Measurements from ENCODE around the gene ECHDC1. TPM values are rescaled to one million over a fixed set of nuclear protein-coding genes. Genes with fewer than 3 reads are reported as not detected.
"Not testable (repeated sequence)": the region's sequence is repeated elsewhere in the genome, so short reads cannot be mapped to it uniquely, and the experiment has no call there.

Gene ECHDC1
- total RNA-seq, 1 donor from 2014 or later, result 47.2 TPM

GRCh38 chr6:127340171-127340570, 3.2 kb downstream of the ECHDC1 start:
- H3K79me2 ChIP-seq (ENCODE audit: insufficient read depth, low read length), result peaks cover 99% of the 10 kb centered on the region
- no peak overlapping the region for H3K27ac ChIP-seq (ENCODE audit: low read depth, low read length)
- H3K9me3 Mint-ChIP-seq (ENCODE audit: unreplicated experiment), result no peaks in the 10 kb centered on the region
- no peak overlapping the region for H3K9ac ChIP-seq (ENCODE audit: low read length)
- peak overlapping the region; percentile 63 for H3K4me3 Mint-ChIP-seq (ENCODE audit: unreplicated experiment)
- no peaks in the 10 kb centered on the region for H3K36me3 ChIP-seq (ENCODE audit: insufficient read depth, low read length)
- DNase-seq (ENCODE audit: low read depth), result no peak
- TF ChIP-seq, protein P1, sequence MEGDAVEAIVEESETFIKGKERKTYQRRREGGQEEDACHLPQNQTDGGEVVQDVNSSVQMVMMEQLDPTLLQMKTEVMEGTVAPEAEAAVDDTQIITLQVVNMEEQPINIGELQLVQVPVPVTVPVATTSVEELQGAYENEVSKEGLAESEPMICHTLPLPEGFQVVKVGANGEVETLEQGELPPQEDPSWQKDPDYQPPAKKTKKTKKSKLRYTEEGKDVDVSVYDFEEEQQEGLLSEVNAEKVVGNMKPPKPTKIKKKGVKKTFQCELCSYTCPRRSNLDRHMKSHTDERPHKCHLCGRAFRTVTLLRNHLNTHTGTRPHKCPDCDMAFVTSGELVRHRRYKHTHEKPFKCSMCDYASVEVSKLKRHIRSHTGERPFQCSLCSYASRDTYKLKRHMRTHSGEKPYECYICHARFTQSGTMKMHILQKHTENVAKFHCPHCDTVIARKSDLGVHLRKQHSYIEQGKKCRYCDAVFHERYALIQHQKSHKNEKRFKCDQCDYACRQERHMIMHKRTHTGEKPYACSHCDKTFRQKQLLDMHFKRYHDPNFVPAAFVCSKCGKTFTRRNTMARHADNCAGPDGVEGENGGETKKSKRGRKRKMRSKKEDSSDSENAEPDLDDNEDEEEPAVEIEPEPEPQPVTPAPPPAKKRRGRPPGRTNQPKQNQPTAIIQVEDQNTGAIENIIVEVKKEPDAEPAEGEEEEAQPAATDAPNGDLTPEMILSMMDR (IDR thresholded peaks at IDR 0.05; ENCODE audit: insufficient read depth, low read depth, low read length), result no peak
- TF ChIP-seq EZH2 (IDR thresholded peaks at IDR 0.05; ENCODE audit: insufficient read depth, low read length), result no peak
- H3K4me1 ChIP-seq (ENCODE audit: insufficient read depth, low read length), result peaks cover 12% of the 10 kb centered on the region
- peaks cover 43% of the 10 kb centered on the region for H4K20me1 ChIP-seq (ENCODE audit: insufficient read depth, low read length)
- H3K27me3 ChIP-seq (ENCODE audit: insufficient read depth, low read length), result no peaks in the 10 kb centered on the region
- H3K4me2 ChIP-seq (ENCODE audit: low read length), result peak overlapping the region; percentile 8
- no peaks in the 10 kb centered on the region for H3K9me3 ChIP-seq (ENCODE audit: insufficient read depth, low read depth, low read length)
- H3K4me1 Mint-ChIP-seq (ENCODE audit: low read depth, unreplicated experiment), result peaks cover 13% of the 10 kb centered on the region
- no peaks in the 10 kb centered on the region for H3K36me3 Mint-ChIP-seq (ENCODE audit: low read depth, unreplicated experiment)
- no peak overlapping the region for H3K4me3 ChIP-seq (ENCODE audit: insufficient read depth, low read depth, low read length)
- no peaks in the 10 kb centered on the region for H3K27me3 Mint-ChIP-seq (ENCODE audit: low read depth, unreplicated experiment)
- no peak overlapping the region for H2AFZ ChIP-seq (ENCODE audit: low read depth, low read length)
- H3K27ac Mint-ChIP-seq (ENCODE audit: unreplicated experiment), result peak overlapping the region; percentile 55
- no peak for FAIRE-seq

DNA sequence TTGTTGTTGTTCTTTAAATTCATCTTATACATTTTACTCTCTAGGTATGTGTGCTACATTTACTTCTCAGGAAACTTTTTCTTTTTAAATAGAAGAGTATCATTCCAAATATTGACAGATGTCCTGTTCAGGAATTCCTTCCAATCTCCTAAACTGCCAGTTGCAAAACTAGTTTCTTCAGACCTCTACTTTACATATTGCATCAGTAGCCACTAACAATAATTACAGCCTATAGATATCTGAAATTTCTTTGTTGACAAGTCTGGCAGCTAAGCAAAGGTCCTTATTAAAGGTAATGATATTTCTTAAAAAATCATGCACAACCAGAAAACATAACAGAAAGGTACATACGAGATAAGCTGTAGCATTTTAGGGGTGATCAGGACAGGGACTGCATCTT, 4.5 kb downstream of the ECHDC1 start:
- H3K36me3 ChIP-seq (ENCODE audit: insufficient read depth, low read length), result no peaks in the 10 kb centered on the region
- H3K4me2 ChIP-seq (ENCODE audit: low read length), result no peak overlapping the region
- peaks cover 12% of the 10 kb centered on the region for H3K4me1 ChIP-seq (ENCODE audit: insufficient read depth, low read length)
- no peak overlapping the region for H3K4me3 ChIP-seq (ENCODE audit: insufficient read depth, low read depth, low read length)
- no peak for DNase-seq (ENCODE audit: low read depth)
- H2AFZ ChIP-seq (ENCODE audit: low read depth, low read length), result no peak overlapping the region
- peaks cover 43% of the 10 kb centered on the region for H4K20me1 ChIP-seq (ENCODE audit: insufficient read depth, low read length)
- no peak overlapping the region for H3K9ac ChIP-seq (ENCODE audit: low read length)
- H3K79me2 ChIP-seq (ENCODE audit: insufficient read depth, low read length), result peaks cover 100% of the 10 kb centered on the region
- FAIRE-seq, result no peak
- Mint-ChIP-seq H3K27me3 (ENCODE audit: low read depth, unreplicated experiment) (no peaks in the 10 kb centered on the region), H3K4me3 (ENCODE audit: unreplicated experiment) (no peak overlapping the region), H3K4me1 (ENCODE audit: low read depth, unreplicated experiment) (peaks cover 13% of the 10 kb centered on the region), H3K27ac (ENCODE audit: unreplicated experiment) (no peak overlapping the region), H3K36me3 (ENCODE audit: low read depth, unreplicated experiment) (no peaks in the 10 kb centered on the region), H3K9me3 (ENCODE audit: unreplicated experiment) (no peaks in the 10 kb centered on the region)
- no peak overlapping the region for H3K27ac ChIP-seq (ENCODE audit: low read depth, low read length)
- no peak for TF ChIP-seq EZH2 (IDR thresholded peaks at IDR 0.05; ENCODE audit: insufficient read depth, low read length)
- TF ChIP-seq, protein P1 (IDR thresholded peaks at IDR 0.05; ENCODE audit: insufficient read depth, low read depth, low read length), result no peak
- no peaks in the 10 kb centered on the region for H3K27me3 ChIP-seq (ENCODE audit: insufficient read depth, low read length)
- H3K9me3 ChIP-seq (ENCODE audit: insufficient read depth, low read depth, low read length), result no peaks in the 10 kb centered on the region

DNA sequence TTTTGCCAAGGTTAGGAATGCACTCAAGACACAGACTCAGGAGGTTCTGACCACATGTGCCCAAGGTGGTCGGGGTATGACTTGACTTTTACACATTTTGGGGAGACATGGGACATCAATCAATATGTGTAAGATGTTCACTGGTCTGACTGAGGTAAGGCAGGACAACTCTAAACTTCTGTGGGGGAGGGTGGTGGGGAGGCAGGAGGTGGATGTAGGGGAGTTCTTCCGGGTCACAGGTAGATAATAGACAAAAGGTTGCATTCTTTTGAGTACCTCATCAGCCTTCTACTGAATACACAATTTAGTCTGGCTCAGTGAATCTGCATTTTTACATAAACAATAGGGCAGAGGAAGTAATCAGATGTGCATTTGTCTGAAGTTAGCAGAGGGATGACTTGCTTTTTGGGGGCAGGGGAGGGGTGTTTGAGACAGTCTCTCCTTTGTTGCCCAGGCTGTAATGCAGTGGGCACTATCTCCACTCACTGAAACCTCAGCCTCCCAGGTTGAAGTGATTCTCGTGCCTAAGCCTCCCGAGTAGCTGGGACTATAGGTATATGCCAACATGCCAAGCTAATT, 10.9 kb downstream of the ECHDC1 start:
- FAIRE-seq, result no peak
- Histone ChIP-seq H4K20me1 (ENCODE audit: insufficient read depth, low read length) (peaks cover 18% of the 10 kb centered on the region), H3K4me1 (ENCODE audit: insufficient read depth, low read length) (peaks cover 7% of the 10 kb centered on the region), H3K4me2 (ENCODE audit: low read length) (no peak overlapping the region), H3K4me3 (ENCODE audit: insufficient read depth, low read depth, low read length) (no peak overlapping the region), H3K9ac (ENCODE audit: low read length) (no peak overlapping the region), H3K79me2 (ENCODE audit: insufficient read depth, low read length) (peaks cover 59% of the 10 kb centered on the region), H3K36me3 (ENCODE audit: insufficient read depth, low read length) (peaks cover 3% of the 10 kb centered on the region), H3K9me3 (ENCODE audit: insufficient read depth, low read depth, low read length) (no peaks in the 10 kb centered on the region), H2AFZ (ENCODE audit: low read depth, low read length) (no peak overlapping the region), H3K27me3 (ENCODE audit: insufficient read depth, low read length) (no peaks in the 10 kb centered on the region), H3K27ac (ENCODE audit: low read depth, low read length) (no peak overlapping the region)
- no peak for TF ChIP-seq EZH2 (IDR thresholded peaks at IDR 0.05; ENCODE audit: insufficient read depth, low read length)
- TF ChIP-seq, protein P1 (IDR thresholded peaks at IDR 0.05; ENCODE audit: insufficient read depth, low read depth, low read length), result no peak
- no peaks in the 10 kb centered on the region for H3K27me3 Mint-ChIP-seq (ENCODE audit: low read depth, unreplicated experiment)
- no peak for DNase-seq (ENCODE audit: low read depth)
- no peaks in the 10 kb centered on the region for H3K36me3 Mint-ChIP-seq (ENCODE audit: low read depth, unreplicated experiment)
- H3K4me1 Mint-ChIP-seq (ENCODE audit: low read depth, unreplicated experiment), result peaks cover 18% of the 10 kb centered on the region
- no peak overlapping the region for H3K27ac Mint-ChIP-seq (ENCODE audit: unreplicated experiment)
- no peak overlapping the region for H3K4me3 Mint-ChIP-seq (ENCODE audit: unreplicated experiment)
- H3K9me3 Mint-ChIP-seq (ENCODE audit: unreplicated experiment), result no peaks in the 10 kb centered on the region

DNA sequence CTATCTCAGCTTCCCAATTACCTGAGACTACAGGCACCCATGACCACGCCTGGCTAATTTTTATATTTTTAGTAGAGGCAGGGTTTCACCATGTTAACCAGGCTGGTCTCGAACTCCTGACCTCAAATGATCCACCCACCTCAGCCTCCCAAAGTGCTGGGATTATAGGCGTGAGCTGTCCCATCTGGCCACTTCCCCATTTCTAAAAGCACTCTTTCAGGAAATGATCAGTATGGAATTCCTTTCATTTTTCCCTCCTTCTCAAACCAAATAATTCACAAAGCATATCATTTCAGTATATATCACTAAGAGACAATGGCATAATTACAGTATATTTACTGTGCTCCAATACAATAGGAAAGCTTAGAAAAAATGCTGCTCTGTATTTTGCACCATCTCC, 12.2 kb downstream of the ECHDC1 start:
- H2AFZ ChIP-seq (ENCODE audit: low read depth, low read length); H3K36me3 ChIP-seq (ENCODE audit: insufficient read depth, low read length); H3K27me3 Mint-ChIP-seq (ENCODE audit: low read depth, unreplicated experiment); H3K36me3 Mint-ChIP-seq (ENCODE audit: low read depth, unreplicated experiment); H3K27ac ChIP-seq (ENCODE audit: low read depth, low read length); H3K4me1 ChIP-seq (ENCODE audit: insufficient read depth, low read length); H3K9me3 ChIP-seq (ENCODE audit: insufficient read depth, low read depth, low read length); H3K9ac ChIP-seq (ENCODE audit: low read length); H4K20me1 ChIP-seq (ENCODE audit: insufficient read depth, low read length); H3K9me3 Mint-ChIP-seq (ENCODE audit: unreplicated experiment); H3K4me2 ChIP-seq (ENCODE audit: low read length); H3K27me3 ChIP-seq (ENCODE audit: insufficient read depth, low read length); DNase-seq (ENCODE audit: low read depth); H3K4me3 ChIP-seq (ENCODE audit: insufficient read depth, low read depth, low read length); H3K4me3 Mint-ChIP-seq (ENCODE audit: unreplicated experiment); FAIRE-seq: not testable (repeated sequence)
- Mint-ChIP-seq H3K4me1 (ENCODE audit: low read depth, unreplicated experiment) (peaks cover 11% of the 10 kb centered on the region), H3K27ac (ENCODE audit: unreplicated experiment) (peak overlapping the region; percentile 53)
- peaks cover 51% of the 10 kb centered on the region for H3K79me2 ChIP-seq (ENCODE audit: insufficient read depth, low read length)
